OCI-LY1 (cell line): Measurements from ENCODE around the gene KCNN3.

Experiments
- H2AFZ ChIP-seq: fragments of 200-600 bp; sonication (generic), shearing (Covaris generic); 2 replicates; pipeline ENCODE4 v1.6.0; 2014; ENCODE audit warnings: antibody characterized with exemption, mild to moderate bottlenecking, low read length
- H3F3A ChIP-seq: fragments of 200-600 bp; sonication (generic), shearing (Covaris generic); 2 replicates; pipeline ENCODE4 v1.6.0; 2014; ENCODE audit warnings: mild to moderate bottlenecking, antibody characterized with exemption, low read length, moderate library complexity; ENCODE audit not compliant: insufficient read depth
- H3K27ac ChIP-seq: fragments of 200-600 bp; sonication (generic); 2 replicates; pipeline ENCODE4 v1.5.1; 2014; ENCODE audit warnings: low read length, mixed run types, mild to moderate bottlenecking, low read depth; ENCODE audit not compliant: poor library complexity, severe bottlenecking
- H3K27me3 ChIP-seq: fragments of 200-600 bp; sonication (generic); 2 replicates; pipeline ENCODE4 v1.6.0; 2014; ENCODE audit warnings: antibody characterized with exemption, mild to moderate bottlenecking, low read length, moderate library complexity; ENCODE audit not compliant: insufficient read depth
- H3K36me3 ChIP-seq: fragments of 200-600 bp; sonication (generic); 2 replicates; pipeline ENCODE4 v1.6.1; 2014; ENCODE audit warnings: mild to moderate bottlenecking, antibody characterized with exemption, low read length, moderate library complexity, mixed read lengths; ENCODE audit not compliant: insufficient read depth
- H3K4me1 ChIP-seq: fragments of 200-600 bp; sonication (generic); 2 replicates; pipeline ENCODE4 v1.5.1; 2014; ENCODE audit warnings: mild to moderate bottlenecking, low read length, moderate library complexity; ENCODE audit not compliant: insufficient read depth, severe bottlenecking
- H3K4me2 ChIP-seq: fragments of 200-600 bp; sonication (generic), shearing (Covaris generic); 2 replicates; pipeline ENCODE4 v1.6.1; 2014; ENCODE audit warnings: low read length
- H3K4me3 ChIP-seq: fragments of 200-600 bp; sonication (generic); 2 replicates; pipeline ENCODE4 v1.5.1; 2014; ENCODE audit warnings: low read length, low read depth, mild to moderate bottlenecking, mixed read lengths; ENCODE audit not compliant: poor library complexity, severe bottlenecking
- H3K79me2 ChIP-seq: fragments of 200-600 bp; shearing (Covaris generic); 2 replicates; pipeline ENCODE4 v1.6.1; 2016; ENCODE audit warnings: mixed run types, low read length, mixed read lengths; ENCODE audit not compliant: insufficient read depth
- H3K9ac ChIP-seq: fragments of 200-600 bp; sonication (generic), shearing (Covaris generic); 2 replicates; pipeline ENCODE4 v1.6.1; 2014; ENCODE audit warnings: mild to moderate bottlenecking, low read length, mixed read lengths
- H3K9me2 ChIP-seq: fragments of 200-600 bp; sonication (generic), shearing (Covaris generic); 2 replicates; pipeline ENCODE4 v1.6.1; 2014; ENCODE audit warnings: low read depth, mild to moderate bottlenecking, low read length, mixed read lengths
- H3K9me3 ChIP-seq: fragments of 200-600 bp; shearing (Covaris generic); 2 replicates; pipeline ENCODE4 v1.6.1; 2014; ENCODE audit warnings: low read length, mixed read lengths
- H4K20me1 ChIP-seq: fragments of 200-600 bp; sonication (generic), shearing (Covaris generic); 2 replicates; pipeline ENCODE4 v1.6.0; 2016; ENCODE audit warnings: mild to moderate bottlenecking, low read length; ENCODE audit not compliant: insufficient read depth
- EZH2 ChIP-seq: fragments of 200-600 bp; sonication (generic), shearing (Covaris generic); IDR thresholded peaks from 2 replicates; pipeline ENCODE4 v1.8.0; 2017; ENCODE audit warnings: borderline replicate concordance, mixed run types, mild to moderate bottlenecking, antibody characterized with exemption, low read length, moderate library complexity, mixed read lengths
- TF ChIP-seq, protein P1 (sequence below): fragments of 200-600 bp; sonication (generic), shearing (Covaris generic); IDR thresholded peaks from 2 replicates; pipeline ENCODE4 v1.5.1; 2017; ENCODE audit warnings: mild to moderate bottlenecking, antibody characterized with exemption, low read length, moderate library complexity, mixed read lengths

KCNN3 gene

DNA sequence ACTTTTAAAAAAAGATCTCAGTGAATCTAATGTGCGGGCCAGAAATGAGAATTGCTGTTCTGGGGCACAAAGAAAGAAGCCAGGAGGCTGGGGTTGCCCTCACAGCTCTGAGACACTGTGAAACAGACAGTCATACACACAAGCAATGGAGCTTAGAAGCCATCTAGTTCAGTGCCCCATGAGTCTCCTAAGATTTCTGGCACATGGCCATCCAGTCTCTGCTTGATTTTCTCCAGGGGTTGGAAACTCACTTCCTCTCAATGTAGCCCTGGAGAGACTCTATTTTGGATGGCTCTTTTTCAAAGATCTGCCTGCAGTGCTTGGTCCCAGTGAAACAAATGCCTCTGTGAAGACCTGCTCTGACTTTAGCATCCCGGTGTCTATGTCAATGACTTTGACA is 38.6 kb downstream of the KCNN3 start:
- Histone ChIP-seq H3K27ac (no peak overlapping the region), H3K9me3 (no peaks in the 10 kb centered on the region), H4K20me1 (no peaks in the 10 kb centered on the region), H3K79me2 (no peaks in the 10 kb centered on the region; the same call in 1 of the 2 replicates), H3K27me3 (no peaks in the 10 kb centered on the region), H3K4me2 (no peak overlapping the region), H3K9ac (no peak overlapping the region), H3K4me1 (no peaks in the 10 kb centered on the region), H3K36me3 (peaks cover 40% of the 10 kb centered on the region; the same call in 1 of the 2 replicates), H3K9me2 (no peaks in the 10 kb centered on the region), H3K4me3 (no peak overlapping the region), H3F3A (no peaks in the 10 kb centered on the region), H2AFZ (no peak overlapping the region)
- TF ChIP-seq EZH2: no peak
- TF ChIP-seq, protein P1, sequence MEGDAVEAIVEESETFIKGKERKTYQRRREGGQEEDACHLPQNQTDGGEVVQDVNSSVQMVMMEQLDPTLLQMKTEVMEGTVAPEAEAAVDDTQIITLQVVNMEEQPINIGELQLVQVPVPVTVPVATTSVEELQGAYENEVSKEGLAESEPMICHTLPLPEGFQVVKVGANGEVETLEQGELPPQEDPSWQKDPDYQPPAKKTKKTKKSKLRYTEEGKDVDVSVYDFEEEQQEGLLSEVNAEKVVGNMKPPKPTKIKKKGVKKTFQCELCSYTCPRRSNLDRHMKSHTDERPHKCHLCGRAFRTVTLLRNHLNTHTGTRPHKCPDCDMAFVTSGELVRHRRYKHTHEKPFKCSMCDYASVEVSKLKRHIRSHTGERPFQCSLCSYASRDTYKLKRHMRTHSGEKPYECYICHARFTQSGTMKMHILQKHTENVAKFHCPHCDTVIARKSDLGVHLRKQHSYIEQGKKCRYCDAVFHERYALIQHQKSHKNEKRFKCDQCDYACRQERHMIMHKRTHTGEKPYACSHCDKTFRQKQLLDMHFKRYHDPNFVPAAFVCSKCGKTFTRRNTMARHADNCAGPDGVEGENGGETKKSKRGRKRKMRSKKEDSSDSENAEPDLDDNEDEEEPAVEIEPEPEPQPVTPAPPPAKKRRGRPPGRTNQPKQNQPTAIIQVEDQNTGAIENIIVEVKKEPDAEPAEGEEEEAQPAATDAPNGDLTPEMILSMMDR: no peak

DNA sequence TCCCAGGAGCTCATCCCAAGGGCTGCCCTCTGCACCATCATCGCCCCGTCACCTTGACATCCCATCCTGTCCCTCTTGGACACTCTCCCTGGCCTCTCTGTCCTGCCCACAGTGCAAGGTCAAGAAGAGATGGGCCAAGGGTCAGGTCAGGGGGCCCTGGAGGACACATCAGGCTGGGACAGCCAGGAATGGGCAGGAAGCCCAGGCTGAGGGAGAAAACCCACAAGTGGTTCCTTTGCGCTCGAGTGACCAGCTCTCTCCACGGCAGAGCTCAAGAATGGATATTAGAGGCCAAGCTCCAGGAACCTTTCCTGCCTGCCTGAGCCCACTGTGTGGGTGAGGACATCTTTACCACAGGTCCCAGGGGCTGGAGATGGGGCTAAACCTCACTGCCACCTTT is 41.0 kb downstream of the KCNN3 start:
- no peak overlapping the region for H3K4me2 ChIP-seq
- TF ChIP-seq, protein P1: no peak
- TF ChIP-seq EZH2: no peak
- H3K4me3 ChIP-seq: no peak overlapping the region
- H4K20me1 ChIP-seq: no peaks in the 10 kb centered on the region
- H3K9ac ChIP-seq: no peak overlapping the region
- peaks cover 24% of the 10 kb centered on the region; the same call in 1 of the 2 replicates for H3K36me3 ChIP-seq
- H3K4me1 ChIP-seq: no peaks in the 10 kb centered on the region
- no peaks in the 10 kb centered on the region for H3F3A ChIP-seq
- H3K9me2 ChIP-seq: no peaks in the 10 kb centered on the region
- no peak overlapping the region for H3K27ac ChIP-seq
- no peaks in the 10 kb centered on the region; the same call in 1 of the 2 replicates for H3K79me2 ChIP-seq
- no peaks in the 10 kb centered on the region for H3K9me3 ChIP-seq
- H2AFZ ChIP-seq: no peak overlapping the region
- H3K27me3 ChIP-seq: no peaks in the 10 kb centered on the region

DNA sequence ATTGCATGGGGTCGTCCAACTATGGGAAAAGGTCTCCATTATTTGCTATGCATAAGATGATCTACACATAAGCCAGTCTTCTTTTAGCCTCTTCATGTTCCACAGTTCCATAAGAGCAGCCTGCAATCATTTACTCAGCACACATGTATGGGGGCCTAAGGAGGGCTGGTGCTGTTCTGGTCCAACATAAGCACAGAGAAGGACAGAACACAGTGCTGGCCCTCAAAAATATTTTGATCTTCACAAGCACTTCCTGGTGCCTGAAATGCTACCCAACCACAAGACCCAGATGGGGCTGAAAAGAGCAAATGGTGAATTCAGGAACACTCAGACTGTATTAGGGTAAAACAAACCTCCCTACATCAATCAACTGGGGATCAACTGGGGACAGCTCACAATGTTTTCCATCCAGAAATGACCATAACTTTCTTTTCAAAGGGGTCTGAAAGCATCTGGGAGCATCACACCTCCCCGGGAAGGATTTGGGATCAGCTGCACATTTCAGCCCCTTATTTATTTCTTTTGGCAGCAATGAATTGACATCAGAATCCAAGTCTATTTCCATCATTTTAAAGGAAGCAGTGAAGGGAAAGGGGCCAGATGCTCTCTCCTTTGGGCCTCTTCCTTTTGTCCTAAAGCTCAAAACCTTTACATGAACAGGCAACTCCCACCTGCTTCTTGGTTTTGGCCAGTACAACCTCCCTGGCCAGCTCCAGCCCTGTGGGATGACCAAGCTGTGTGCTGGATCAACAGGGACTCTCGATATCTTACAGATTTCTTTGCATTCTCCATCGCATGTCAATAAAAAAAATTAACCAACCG is 45.7 kb downstream of the KCNN3 start:
- Histone ChIP-seq H3K9ac (no peak overlapping the region), H4K20me1 (no peaks in the 10 kb centered on the region), H3K9me3 (no peaks in the 10 kb centered on the region), H3K27ac (no peak overlapping the region), H3F3A (no peaks in the 10 kb centered on the region), H3K4me2 (no peak overlapping the region), H2AFZ (no peak overlapping the region), H3K9me2 (no peaks in the 10 kb centered on the region), H3K36me3 (peaks cover 43% of the 10 kb centered on the region), H3K79me2 (no peaks in the 10 kb centered on the region; the same call in 1 of the 2 replicates), H3K27me3 (no peaks in the 10 kb centered on the region), H3K4me1 (peaks cover 10% of the 10 kb centered on the region), H3K4me3 (no peak overlapping the region)
- no peak for TF ChIP-seq EZH2
- TF ChIP-seq, protein P1: no peak
